Trophoblast cell (in vitro differentiated cells and primary cell): ENCODE results near the gene OTOF.
A peak's percentile ranks its signal among the peaks of the same experiment; 100 is the strongest.

Experiments
- DNase-seq, 2 donors: peaks; one replicate each; pipeline ENCODE4 v3.0.0-alpha.2; 2016
- H2AFZ ChIP-seq: 2 replicates; pipeline ENCODE4 v1.6.1; 2013; ENCODE audit warnings: low read length, moderate library complexity, mild to moderate bottlenecking; ENCODE audit not compliant: insufficient read depth, poor library complexity
- H2AK5ac ChIP-seq: 2 replicates; pipeline ENCODE4 v1.6.1; 2013; ENCODE audit warnings: mild to moderate bottlenecking, low read length
- H2BK120ac ChIP-seq: 2 replicates; pipeline ENCODE4 v1.6.1; 2013; ENCODE audit warnings: low read length, mild to moderate bottlenecking, moderate library complexity; ENCODE audit not compliant: insufficient read depth, poor library complexity
- H2BK12ac ChIP-seq: 2 replicates; pipeline ENCODE4 v1.6.1; 2013; ENCODE audit warnings: mild to moderate bottlenecking, low read length, moderate library complexity
- H2BK5ac ChIP-seq: 2 replicates; pipeline ENCODE4 v1.6.1; 2013; ENCODE audit warnings: low read length, low read depth, moderate library complexity, mild to moderate bottlenecking; ENCODE audit not compliant: poor library complexity
- H3K14ac ChIP-seq: 2 replicates; pipeline ENCODE4 v1.6.1; 2013; ENCODE audit warnings: mild to moderate bottlenecking, low read length
- H3K18ac ChIP-seq: 2 replicates; pipeline ENCODE4 v1.6.1; 2013; ENCODE audit warnings: mild to moderate bottlenecking, low read length
- H3K23ac ChIP-seq: 2 replicates; pipeline ENCODE4 v1.6.1; 2013; ENCODE audit warnings: low read length
- H3K27ac ChIP-seq: 2 replicates; pipeline ENCODE4 v1.5.1; 2013; ENCODE audit warnings: low read depth, mild to moderate bottlenecking, inconsistent platforms, low read length, moderate library complexity
- H3K27me3 ChIP-seq: 2 replicates; pipeline ENCODE4 v1.6.1; 2013; ENCODE audit warnings: inconsistent platforms, mild to moderate bottlenecking, low read length, moderate library complexity; ENCODE audit not compliant: insufficient read depth
- H3K36me3 ChIP-seq, 2 experiments: 1 replicate in 1 of 2; 2 replicates in 1 of 2; pipeline ENCODE4 v1.6.1; 2013; ENCODE audit warnings: low read length in 2 of 2, mild to moderate bottlenecking in 2 of 2, moderate library complexity in 1 of 2; ENCODE audit not compliant: insufficient read depth in 2 of 2, control insufficient read depth in 1 of 2
- H3K4ac ChIP-seq: 2 replicates; pipeline ENCODE4 v1.6.1; 2013; ENCODE audit warnings: low read depth, mild to moderate bottlenecking, low read length, moderate library complexity
- H3K4me1 ChIP-seq, 2 experiments: 1 replicate in 1 of 2; 2 replicates in 1 of 2; pipeline ENCODE4 v1.6.1; 2013; ENCODE audit warnings: low read length in 2 of 2, mild to moderate bottlenecking in 2 of 2, moderate library complexity in 1 of 2; ENCODE audit not compliant: insufficient read depth in 2 of 2, control insufficient read depth in 1 of 2
- H3K4me2 ChIP-seq: 2 replicates; pipeline ENCODE4 v1.6.1; 2013; ENCODE audit warnings: inconsistent platforms, mild to moderate bottlenecking, low read length, moderate library complexity
- H3K4me3 ChIP-seq: 2 replicates; pipeline ENCODE4 v1.5.1; 2013; ENCODE audit warnings: mild to moderate bottlenecking, low read depth, low read length, inconsistent platforms
- H3K79me1 ChIP-seq: one replicate; pipeline ENCODE4 v1.6.1; 2013; ENCODE audit warnings: low read length
- H3K79me2 ChIP-seq: 2 replicates; pipeline ENCODE4 v1.6.1; 2013; ENCODE audit warnings: low read length, mild to moderate bottlenecking; ENCODE audit not compliant: control insufficient read depth, insufficient read depth, poor library complexity
- H3K9ac ChIP-seq: 2 replicates; pipeline ENCODE4 v1.6.1; 2013; ENCODE audit warnings: mild to moderate bottlenecking, low read length
- H3K9me3 ChIP-seq: 2 replicates; pipeline ENCODE4 v1.6.1; 2013; ENCODE audit warnings: low read depth, mild to moderate bottlenecking, control low read depth, inconsistent platforms, low read length; ENCODE audit not compliant: insufficient read depth
- H4K12ac ChIP-seq: 2 replicates; pipeline ENCODE4 v1.6.1; 2013; ENCODE audit warnings: low read depth, mild to moderate bottlenecking, low read length, moderate library complexity
- H4K8ac ChIP-seq: 2 replicates; pipeline ENCODE4 v1.6.1; 2013; ENCODE audit warnings: low read depth, mild to moderate bottlenecking, low read length, moderate library complexity
- H4K91ac ChIP-seq: one replicate; pipeline ENCODE4 v1.6.1; 2013; ENCODE audit warnings: low read depth, mild to moderate bottlenecking, low read length, moderate library complexity
- WGBS: extraction: QIAGEN DNeasy Blood & Tissue Kit; methylation state at CpG from one replicate; pipeline ENCODE4 v1.1.7; 2013; ENCODE audit warnings: missing lambda C conversion rate; ENCODE audit not compliant: insufficient read length, insufficient coverage; ENCODE audit errors: extremely low coverage; 5-methylcytosine and 5-hydroxymethylcytosine counted together

OTOF gene

DNA sequence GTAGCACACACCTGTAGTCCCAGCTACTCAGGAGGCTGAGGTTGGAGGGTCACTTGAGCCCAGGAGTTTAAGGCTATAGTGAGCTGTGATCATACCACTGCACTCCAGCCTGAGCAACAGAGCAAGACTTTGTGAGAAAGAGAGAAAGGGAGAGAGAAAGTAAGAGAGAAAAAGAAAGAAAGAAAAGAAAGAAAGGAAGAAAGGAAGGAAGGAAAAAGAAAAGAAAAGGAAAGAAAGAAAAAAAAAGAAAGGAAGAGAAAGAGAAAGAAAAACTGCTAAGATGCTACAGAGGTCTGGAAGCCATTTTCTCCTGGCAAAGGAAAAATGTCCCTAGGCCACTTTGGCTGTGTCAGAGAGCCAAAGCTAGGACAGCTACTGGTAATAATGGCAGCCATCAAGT lies 45.6 kb downstream of the OTOF start:
- no peak overlapping the region for H2AFZ ChIP-seq
- H3K79me1 ChIP-seq = peaks cover 2% of the 10 kb centered on the region
- no peak overlapping the region for H4K12ac ChIP-seq
- no peak overlapping the region for H3K4me3 ChIP-seq
- H3K9me3 ChIP-seq = peaks cover 2% of the 10 kb centered on the region
- no peak overlapping the region for H4K8ac ChIP-seq
- no peaks in the 10 kb centered on the region for H3K79me2 ChIP-seq
- peaks cover 5 to 8% of the 10 kb centered on the region in 2 experiments for H3K4me1 ChIP-seq
- no peak overlapping the region for H3K9ac ChIP-seq
- H2AK5ac ChIP-seq = no peak overlapping the region
- no peak overlapping the region for H4K91ac ChIP-seq
- no peak for DNase-seq
- H3K27me3 ChIP-seq = no peaks in the 10 kb centered on the region
- H3K4ac ChIP-seq = no peak overlapping the region
- no peak overlapping the region for H2BK120ac ChIP-seq
- no peak overlapping the region for H3K14ac ChIP-seq
- no peak overlapping the region for H2BK12ac ChIP-seq
- H3K18ac ChIP-seq = no peak overlapping the region
- H3K23ac ChIP-seq = no peak overlapping the region
- no peaks in the 10 kb centered on the region for H3K36me3 ChIP-seq
- no peak overlapping the region for H3K27ac ChIP-seq
- no peak overlapping the region for H3K4me2 ChIP-seq
- no peak overlapping the region for H2BK5ac ChIP-seq

DNA sequence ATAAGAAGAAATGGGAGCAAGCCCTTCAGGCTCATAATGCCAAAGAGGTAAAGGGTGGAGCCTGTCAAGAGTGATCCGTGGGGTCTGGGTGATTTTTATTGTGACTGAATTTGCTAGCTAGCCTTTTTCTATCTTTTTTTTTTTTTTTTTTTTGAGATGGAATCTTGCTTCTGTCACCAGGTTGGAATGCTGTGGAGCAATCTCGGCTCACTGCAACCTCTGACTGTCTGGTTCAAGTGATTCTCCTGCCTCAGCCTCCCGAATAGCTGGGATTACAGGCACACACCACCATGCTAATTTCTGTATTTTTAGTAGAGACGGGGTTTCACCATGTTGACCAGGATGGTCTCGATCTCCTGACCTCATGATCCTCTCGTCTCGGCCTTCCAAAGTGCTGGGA lies 47.1 kb downstream of the OTOF start:
- H3K9ac ChIP-seq = no peak overlapping the region
- peak overlapping the region; percentile 14 for H3K18ac ChIP-seq
- no peak overlapping the region for H2BK5ac ChIP-seq
- no peak overlapping the region for H3K4me3 ChIP-seq
- H3K36me3 ChIP-seq = no peaks in the 10 kb centered on the region
- H3K27me3 ChIP-seq = no peaks in the 10 kb centered on the region
- WGBS = no CpG with 5 or more reads among the region's 7 CpGs
- no peak overlapping the region for H3K14ac ChIP-seq
- no peak overlapping the region for H3K4ac ChIP-seq
- no peak overlapping the region for H4K12ac ChIP-seq
- H3K9me3 ChIP-seq = no peaks in the 10 kb centered on the region
- H2AK5ac ChIP-seq = no peak overlapping the region
- no peak overlapping the region for H2BK120ac ChIP-seq
- no peak overlapping the region for H3K4me2 ChIP-seq
- H4K8ac ChIP-seq = no peak overlapping the region
- H3K23ac ChIP-seq = no peak overlapping the region
- peaks cover 5 to 8% of the 10 kb centered on the region in 2 experiments for H3K4me1 ChIP-seq
- no peak overlapping the region for H2AFZ ChIP-seq
- H2BK12ac ChIP-seq = no peak overlapping the region
- H3K79me1 ChIP-seq = peaks cover 2% of the 10 kb centered on the region
- no peaks in the 10 kb centered on the region for H3K79me2 ChIP-seq
- H3K27ac ChIP-seq = no peak overlapping the region
- no peak overlapping the region for H4K91ac ChIP-seq
- peak; percentile 49 to 78 for DNase-seq

DNA sequence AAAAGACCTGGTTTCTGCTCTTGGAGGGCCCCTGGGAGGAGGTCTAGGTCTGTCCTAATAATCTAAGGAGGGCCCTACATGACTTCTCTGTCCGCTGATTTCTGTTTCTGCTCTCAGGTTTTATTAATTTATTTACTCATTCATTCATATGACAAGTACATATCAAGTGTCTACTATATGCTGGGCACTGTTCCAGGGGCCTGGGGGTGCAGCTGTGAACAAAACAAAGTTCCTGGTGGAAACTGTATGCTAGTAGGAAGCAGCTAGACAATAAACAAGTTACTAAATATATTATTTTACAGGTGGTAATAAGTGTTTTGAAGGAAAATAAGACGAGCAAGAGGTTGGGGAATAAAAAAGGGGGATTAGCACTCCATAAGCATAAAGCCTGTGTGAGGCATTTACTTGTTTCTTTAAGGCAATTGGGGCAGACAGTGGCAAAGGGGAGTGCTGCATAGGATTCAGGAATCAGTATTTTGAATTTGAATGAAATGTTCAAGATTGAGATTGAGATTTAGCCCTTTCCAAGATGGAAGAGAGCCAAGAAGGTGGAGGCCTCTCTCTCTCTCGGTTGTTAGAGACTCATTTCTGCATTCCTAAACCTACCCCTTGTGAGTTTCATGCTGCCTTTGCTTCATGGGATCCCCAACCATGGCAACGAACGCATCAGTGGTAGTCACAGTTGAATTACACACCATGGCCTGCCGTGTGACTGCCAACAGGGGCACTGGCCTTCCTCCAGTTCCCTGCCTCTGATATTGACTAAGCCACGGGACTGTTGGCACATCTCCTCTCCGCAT lies 47.9 kb downstream of the OTOF start:
- Histone ChIP-seq H3K4me2 (no peak overlapping the region), H4K8ac (no peak overlapping the region), H3K23ac (no peak overlapping the region), H3K79me2 (no peaks in the 10 kb centered on the region), H2BK12ac (peak overlapping the region; percentile 6), H2BK5ac (no peak overlapping the region), H3K4ac (no peak overlapping the region), H2BK120ac (peak overlapping the region; percentile 3), H4K91ac (no peak overlapping the region), H3K9me3 (no peaks in the 10 kb centered on the region), H3K4me3 (no peak overlapping the region), H2AK5ac (no peak overlapping the region), H4K12ac (no peak overlapping the region), H3K36me3 (no peaks in the 10 kb centered on the region), H3K79me1 (peaks cover 2% of the 10 kb centered on the region), H3K9ac (no peak overlapping the region), H3K4me1 (peaks cover 5 to 8% of the 10 kb centered on the region in 2 experiments), H3K27ac (no peak overlapping the region), H2AFZ (no peak overlapping the region), H3K18ac (no peak overlapping the region), H3K27me3 (no peaks in the 10 kb centered on the region), H3K14ac (no peak overlapping the region)
- no peak for DNase-seq
- no CpG with 5 or more reads among the region's 8 CpGs for WGBS

DNA sequence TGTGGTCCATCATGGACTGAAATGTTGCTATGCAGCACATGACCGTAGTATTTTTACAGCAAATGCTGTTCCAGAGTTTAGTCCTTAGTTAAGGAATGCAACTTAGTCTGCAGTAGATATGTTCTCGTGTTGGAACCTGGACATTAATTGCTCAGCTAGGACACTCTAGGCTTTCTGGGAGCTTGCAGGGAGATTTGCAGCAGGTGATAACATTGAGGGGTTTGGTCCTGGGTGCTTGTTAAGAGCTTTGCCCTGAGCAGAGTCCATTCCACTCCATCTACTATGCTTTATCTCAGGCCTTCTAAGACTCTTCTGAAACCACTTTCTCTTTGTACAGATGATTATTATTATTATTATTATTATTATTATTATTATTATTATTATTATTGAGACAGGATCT lies 49.1 kb downstream of the OTOF start:
- no peak for DNase-seq

More for the DNA sequence above, 49.1 kb downstream of the OTOF start:
- Histone ChIP-seq H3K9me3 (no peaks in the 10 kb centered on the region), H2BK5ac (no peak overlapping the region), H4K8ac (no peak overlapping the region), H4K12ac (no peak overlapping the region), H3K36me3 (no peaks in the 10 kb centered on the region), H3K79me1 (peaks cover 2% of the 10 kb centered on the region), H3K4me1 (peaks cover 5 to 8% of the 10 kb centered on the region in 2 experiments), H3K14ac (no peak overlapping the region), H3K27ac (no peak overlapping the region), H3K9ac (no peak overlapping the region), H3K4me2 (no peak overlapping the region), H3K4me3 (no peak overlapping the region), H3K18ac (no peak overlapping the region), H3K27me3 (no peaks in the 10 kb centered on the region), H3K23ac (no peak overlapping the region), H2BK12ac (no peak overlapping the region), H3K79me2 (no peaks in the 10 kb centered on the region), H2AFZ (no peak overlapping the region), H4K91ac (no peak overlapping the region), H2BK120ac (no peak overlapping the region), H3K4ac (no peak overlapping the region), H2AK5ac (no peak overlapping the region)
- WGBS = no CpG with 5 or more reads among the region's 2 CpGs
